Heart left ventricle (tissue), 13 donors: ENCODE measurements around the gene BFSP2.

Experiments
- CTCF ChIP-seq, 12 donors: fragments of 200-600 bp; sonication (generic) in 4 of 12; IDR thresholded peaks; one replicate each; pipeline versions ENCODE4 v1.5.0 to v1.8.0; 2018 to 2022; ENCODE audit warnings: antibody characterized with exemption in 12 of 12, mild to moderate bottlenecking in 5 of 12
- POLR2A ChIP-seq, 2 donors: fragments of 450-650 bp; IDR thresholded peaks; one replicate each; pipeline ENCODE4 v1.6.1; 2017; ENCODE audit warnings: antibody characterized with exemption in 2 of 2, mild to moderate bottlenecking in 2 of 2, moderate library complexity in 2 of 2
- donor health status: ischemic (EF 13 %, LVEDD 7.1; RV severe dilation, severe dysfunction).
- donor health status: DM: no; HTN: yes; CAD: no.
- donor health status: DM: no; HTN: no; CAD: no.
- donor health status: ischemic (EF 25% LVEDD 6.9; RV normal size, moderate dysfunction).
- donor health status: ischemic (EF 25% LVEDD 5.7; RV mildly dilated, moderate dysfunction).
- donor health status: ischemic (EF 35%, LVEDD 5.7; RV mildly dilated, moderate dysfunction).
- donor health status: nonischemic (EF 11% LVEDD 7.7; RV severe dilation, severe dysfunction).
- donor health status: DM: yes; HTN: yes; CAD: no.
- donor health status: PGD.
- donor health status: ischemic (EF 29% LVEDD 5.4; RV normal size, mild dysfunction).
- donor health status: nonischemic (EF 23%, LVEDD 6.1; RV moderate dilation, normal function).

DNA sequence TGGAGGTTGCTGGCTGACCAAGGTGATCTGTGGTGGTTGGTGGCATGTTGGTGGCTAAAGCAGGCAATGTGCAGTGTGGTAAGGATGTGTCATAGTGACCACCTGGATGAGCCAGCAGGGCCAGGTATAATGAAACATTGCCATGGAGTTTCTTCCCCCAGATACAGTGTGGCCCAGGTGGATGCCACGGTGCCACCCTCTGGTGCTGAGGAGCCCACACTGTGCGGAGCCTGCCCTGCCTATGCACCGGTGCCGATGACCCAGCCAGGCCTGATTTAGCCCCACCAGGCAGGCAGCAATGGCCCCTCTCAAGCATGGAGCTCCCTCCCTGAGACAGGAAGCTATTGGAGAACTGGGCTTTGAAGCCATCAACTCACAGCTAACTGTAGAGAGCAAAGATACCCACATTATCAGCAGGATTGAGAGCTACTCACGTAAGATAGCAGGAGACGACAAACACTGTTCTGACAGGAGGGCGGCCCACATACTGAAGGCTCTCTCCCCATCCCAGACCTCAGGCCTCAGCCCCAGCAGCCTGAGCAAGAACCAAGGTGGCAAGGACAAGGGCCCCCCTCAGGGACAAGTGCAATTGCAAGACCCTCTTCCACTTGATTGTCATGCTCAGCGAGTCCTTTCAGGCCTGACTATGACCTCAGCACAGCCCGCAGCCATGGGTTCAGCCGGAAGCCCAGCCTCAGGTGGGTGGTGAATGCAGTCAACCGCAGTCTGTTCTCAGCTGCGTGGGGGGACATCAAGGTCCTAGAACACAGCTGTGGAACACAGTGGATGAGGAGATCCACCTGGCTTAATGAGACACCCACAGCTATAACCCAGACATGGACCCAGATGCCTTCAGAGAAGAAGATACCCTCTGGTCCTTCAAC, 90.9 kb downstream of the BFSP2 start:
- TF ChIP-seq CTCF (IDR thresholded peaks at IDR 0.05) (no peak), POLR2A (IDR thresholded peaks at IDR 0.05) (no peak)
